Measurements from ENCODE around the gene SEC62.
"Not testable (repeated sequence)": the region's sequence is repeated elsewhere in the genome, so short reads cannot be mapped to it uniquely, and the experiment has no call there.

SEC62 gene

GRCh38 chr3:170016057-170016456 is 49.5 kb downstream of the SEC62 start:
- no peak for DNase-seq (ENCODE audit: low read depth)

- DNase-seq (ENCODE audit: low read depth), result not testable (repeated sequence)
These were observed 52.7 kb downstream of the SEC62 start for GRCh38 chr3:170019306-170019705.

- DNase-seq (ENCODE audit: low read depth), result peak; percentile 26
These were observed 54.5 kb downstream of the SEC62 start for GRCh38 chr3:170021083-170021482.

DNA sequence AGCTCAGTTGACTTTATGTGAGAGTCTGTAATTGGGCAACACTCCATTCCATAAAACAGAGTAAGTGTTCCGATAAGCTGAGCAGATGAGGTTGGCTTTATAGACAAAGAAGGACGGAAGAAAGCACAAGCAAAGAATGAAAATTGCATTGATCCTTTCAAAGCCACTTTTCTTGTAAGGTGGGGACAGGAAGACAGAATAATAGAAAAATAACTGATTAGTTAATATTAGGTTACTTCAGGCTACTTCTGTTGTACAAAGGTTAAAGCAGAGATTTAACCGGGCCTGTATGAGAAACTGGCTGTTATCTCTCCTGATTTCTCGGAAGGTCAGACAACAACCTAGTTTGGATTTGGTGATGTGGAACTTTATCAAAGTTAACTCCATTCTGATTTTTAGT is 55.7 kb downstream of the SEC62 start:
- no peak for DNase-seq (ENCODE audit: low read depth)

DNA sequence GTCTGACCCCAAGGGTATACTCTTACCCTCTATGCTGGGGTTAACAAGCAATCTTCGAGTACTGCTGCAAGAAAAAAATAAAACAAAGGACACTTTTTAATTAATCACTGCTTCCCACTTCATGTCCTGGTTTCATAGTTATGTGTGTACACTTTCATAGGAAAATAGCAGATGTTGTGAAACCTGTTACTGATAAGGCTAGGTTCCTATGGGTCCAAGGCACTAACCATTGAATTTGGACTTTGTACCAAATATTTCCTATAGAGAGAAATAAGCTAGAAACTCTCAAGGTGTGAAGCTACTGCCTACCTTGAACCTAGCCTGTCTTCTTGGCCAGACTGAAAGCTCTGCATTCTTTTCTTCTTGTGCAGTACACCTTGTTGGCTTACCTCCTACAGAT is 56.6 kb downstream of the SEC62 start:
- no peak for DNase-seq (ENCODE audit: low read depth)

- DNase-seq (ENCODE audit: low read depth), result no peak
These were observed 58.0 kb downstream of the SEC62 start for GRCh38 chr3:170024581-170024980.

- no peak for DNase-seq (ENCODE audit: low read depth)
These were observed 60.9 kb downstream of the SEC62 start for GRCh38 chr3:170027233-170028102.

DNA sequence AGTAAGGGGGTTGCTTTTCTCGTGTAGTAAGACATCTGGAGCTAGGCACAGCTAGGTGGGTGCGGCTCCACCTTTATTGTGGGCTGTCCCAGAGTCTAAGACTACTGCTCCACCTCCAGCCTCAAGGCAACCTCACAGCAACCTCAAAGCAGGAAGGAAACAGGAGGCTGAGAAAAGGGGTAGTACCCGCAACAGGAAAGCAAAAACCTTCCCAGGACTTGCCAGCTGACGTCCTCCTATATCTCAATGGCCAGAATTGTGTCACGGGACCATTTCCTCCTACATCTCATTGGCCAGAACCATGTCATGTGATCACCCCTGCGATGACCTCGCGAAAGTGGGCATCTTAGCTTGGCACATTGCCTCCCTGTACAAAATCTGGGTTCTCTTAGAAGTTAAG is 66.9 kb downstream of the SEC62 start:
- no peak for DNase-seq (ENCODE audit: low read depth)

DNA sequence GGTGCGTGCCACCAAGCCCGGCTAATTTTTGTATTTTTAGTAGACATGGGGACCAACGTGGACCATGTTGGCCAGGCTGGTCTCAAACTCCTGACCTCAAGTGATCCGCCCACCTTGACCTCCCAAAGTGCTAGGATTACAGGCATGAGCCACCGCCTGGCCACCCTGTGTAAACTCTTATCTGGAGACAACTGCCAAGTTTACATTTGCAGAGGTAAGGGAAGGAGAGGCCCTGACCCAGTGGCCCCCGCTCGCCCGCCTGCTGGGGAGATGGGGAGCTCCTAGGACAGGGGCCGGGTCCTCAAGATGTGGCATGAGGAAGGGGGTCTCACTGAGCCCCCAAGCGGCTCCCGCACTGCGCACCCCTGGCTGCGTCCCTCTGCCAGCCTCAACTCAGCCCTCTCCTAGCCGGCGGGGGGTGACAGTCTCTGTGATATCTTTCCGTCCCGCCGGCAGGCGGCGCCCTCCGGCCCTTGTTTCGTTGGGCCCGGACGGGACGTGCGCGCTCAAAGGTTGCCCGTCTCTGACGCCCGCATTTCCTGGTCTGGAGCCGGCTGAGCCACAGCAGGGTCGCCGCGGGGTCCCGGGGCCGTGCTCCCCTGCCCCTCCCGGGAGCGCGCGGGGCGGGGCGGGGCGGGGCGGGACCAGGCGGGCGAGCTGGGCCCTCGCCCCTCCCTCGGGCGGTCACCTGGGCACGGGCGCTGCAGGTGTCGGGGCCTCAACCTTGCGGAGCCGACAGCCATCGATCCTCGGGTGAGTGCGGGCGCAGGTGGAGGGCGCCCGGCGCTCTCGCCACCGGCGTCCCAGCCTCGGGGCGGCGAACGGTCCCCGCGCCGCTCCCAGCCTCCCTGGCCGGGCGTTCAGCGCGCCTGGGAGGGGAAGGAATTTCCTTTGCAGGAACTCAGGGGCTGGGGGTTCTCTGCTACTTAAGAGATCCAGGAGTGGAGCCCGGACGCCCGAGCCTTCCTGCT is 71.1 kb downstream of the SEC62 start, which contains the start of gene GPR160:
TSS of gene GPR160 (plus strand) at position 533 of the 971 bp plus-strand sequence. CDS start 45,978 bp downstream, outside the sequence.
- peak; percentile 51 for DNase-seq (ENCODE audit: low read depth)

DNA sequence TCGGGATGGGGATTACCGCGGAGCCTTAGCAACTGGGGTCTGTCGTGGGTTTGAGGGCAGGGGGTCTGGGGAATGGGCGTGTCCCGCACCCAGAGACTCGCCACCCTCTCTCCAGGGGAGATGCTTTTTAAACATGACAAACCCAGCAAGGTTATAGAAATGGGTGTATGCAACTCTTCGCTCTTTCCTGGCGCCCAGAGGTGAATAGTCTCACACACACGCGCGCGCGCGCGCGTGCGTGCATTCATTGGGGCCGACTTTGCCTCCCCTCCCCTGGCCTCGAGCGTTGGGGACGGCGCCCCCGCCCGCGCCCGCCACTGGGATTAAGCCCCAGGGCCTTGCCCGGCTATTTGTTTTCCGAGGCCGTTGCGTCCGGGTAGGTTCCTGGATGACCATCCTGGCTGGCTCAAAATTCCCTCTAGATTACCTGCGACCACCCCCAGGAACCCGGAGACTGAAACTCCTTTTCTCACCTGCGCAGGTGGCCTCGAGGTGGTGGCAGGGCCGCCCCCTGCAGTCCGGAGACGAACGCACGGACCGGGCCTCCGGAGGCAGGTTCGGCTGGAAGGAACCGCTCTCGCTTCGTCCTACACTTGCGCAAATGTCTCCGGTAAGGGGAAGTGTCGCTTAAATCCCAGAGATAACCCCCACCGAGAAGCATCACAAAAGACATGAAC is 72.0 kb downstream of the SEC62 start:
- DNase-seq (ENCODE audit: low read depth), result no peak

DNA sequence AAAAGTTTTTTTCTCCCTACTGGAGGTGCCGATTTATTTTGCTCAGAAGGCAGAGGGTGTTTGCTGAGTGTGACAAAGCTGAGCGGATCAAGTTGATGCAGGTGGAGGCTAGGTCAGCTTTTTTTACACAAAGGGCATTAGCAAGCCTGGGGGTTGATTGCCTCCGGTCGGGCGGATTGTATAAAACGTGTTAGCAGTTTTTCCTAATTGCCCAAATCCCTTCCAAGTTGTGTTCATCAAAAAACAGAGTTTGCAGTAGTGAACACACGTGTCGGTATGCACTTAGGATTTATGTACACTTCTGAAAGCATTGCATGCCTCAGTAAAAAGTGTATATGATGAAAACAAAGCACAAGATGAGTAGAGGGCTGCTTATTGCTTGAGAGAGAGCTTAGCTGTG is 73.8 kb downstream of the SEC62 start:
- no peak for DNase-seq (ENCODE audit: low read depth)

DNA sequence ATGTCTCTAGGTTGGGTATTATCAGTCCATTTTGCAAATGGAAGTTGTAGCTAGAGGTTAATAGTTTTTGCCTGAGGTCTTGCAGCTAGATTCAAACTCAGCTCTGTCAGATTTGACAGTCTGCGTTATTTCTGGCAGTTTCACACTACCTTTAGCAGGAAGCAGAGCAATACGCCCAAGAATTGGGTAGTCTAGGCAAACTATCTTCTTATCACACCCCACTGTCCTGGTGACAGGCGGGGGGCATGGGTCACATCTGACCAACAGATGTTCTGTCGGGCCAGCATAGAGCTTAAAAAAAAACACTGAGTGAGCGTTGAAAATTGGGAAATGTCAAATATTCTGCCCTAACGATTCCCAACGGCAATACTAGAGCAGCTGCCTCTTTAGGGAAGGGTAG is 76.9 kb downstream of the SEC62 start:
- no peak for DNase-seq (ENCODE audit: low read depth)

GRCh38 chr3:170044271-170044670 is 77.7 kb downstream of the SEC62 start:
- no peak for DNase-seq (ENCODE audit: low read depth)

GRCh38 chr3:170044795-170045244 is 78.2 kb downstream of the SEC62 start:
- DNase-seq (ENCODE audit: low read depth), result no peak

DNA sequence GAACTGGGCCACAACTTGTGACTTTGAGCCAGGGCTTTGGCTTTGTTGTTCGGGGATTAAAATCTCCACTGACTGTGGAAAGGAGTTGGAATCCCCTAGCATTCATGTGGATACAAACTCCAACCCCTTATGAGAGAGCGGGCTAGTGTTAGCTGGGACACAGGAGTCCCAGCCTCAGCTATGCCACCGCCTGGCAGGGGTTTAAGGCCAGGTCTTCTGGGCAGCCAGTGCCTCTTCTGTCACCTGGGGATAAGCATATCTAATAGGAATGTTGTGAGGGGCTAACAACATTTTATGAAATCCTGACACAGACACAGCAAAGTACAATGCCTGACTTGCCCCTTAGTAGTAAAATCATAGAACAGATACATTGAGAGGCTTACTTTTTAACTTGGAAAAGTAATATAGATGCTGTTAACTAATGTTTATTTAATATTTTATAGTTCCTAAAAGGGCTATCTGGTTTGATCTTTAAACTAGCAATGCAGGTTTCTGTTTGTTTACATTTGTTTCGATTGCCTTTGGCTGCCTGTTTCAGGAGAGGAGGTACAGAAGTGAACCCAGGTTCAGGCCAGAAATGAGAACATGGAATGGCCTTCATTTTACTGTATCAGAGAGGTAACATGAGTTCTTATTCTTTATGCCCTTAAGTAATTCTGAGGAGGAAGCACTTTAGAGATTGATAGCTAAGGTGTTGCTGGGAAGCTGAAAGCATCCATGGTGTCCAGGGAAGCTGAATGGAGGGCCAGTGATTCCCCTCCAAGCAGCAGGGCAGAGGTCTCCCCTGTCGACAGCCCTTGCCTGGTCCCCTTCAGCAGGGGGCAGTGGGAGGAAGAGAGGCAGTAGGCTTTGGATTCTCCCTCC is 79.9 kb downstream of the SEC62 start:
- DNase-seq (ENCODE audit: low read depth), result no peak

GRCh38 chr3:170047133-170047404 is 80.5 kb downstream of the SEC62 start:
- no peak for DNase-seq (ENCODE audit: low read depth)
